Mesenchymal stem cell (in vitro differentiated cells and primary cell): ENCODE data around the gene RADIL.

Experiments used
- DNase-seq: peaks from one replicate; pipeline ENCODE4 v3.0.0-alpha.2; 2013
- H2AFZ ChIP-seq: one replicate; pipeline ENCODE4 v1.6.1; 2013; ENCODE audit warnings: low read depth, mild to moderate bottlenecking, control low read depth, inconsistent platforms, low read length, moderate library complexity
- H2AK5ac ChIP-seq: 2 replicates; pipeline ENCODE4 v1.6.1; 2013; ENCODE audit warnings: low read length, moderate library complexity, mild to moderate bottlenecking, inconsistent platforms; ENCODE audit not compliant: severe bottlenecking
- H2BK120ac ChIP-seq: one replicate; pipeline ENCODE4 v1.6.1; 2013; ENCODE audit warnings: low read depth, mild to moderate bottlenecking, inconsistent platforms, low read length, moderate library complexity
- H2BK12ac ChIP-seq, 2 experiments: one replicate each; pipeline ENCODE4 v1.6.1; 2013; ENCODE audit warnings: inconsistent platforms in 2 of 2, low read length in 2 of 2, mild to moderate bottlenecking in 2 of 2, moderate library complexity in 2 of 2, control low read depth in 1 of 2
- H2BK15ac ChIP-seq: one replicate; pipeline ENCODE4 v1.6.1; 2013; ENCODE audit warnings: mild to moderate bottlenecking, low read depth, inconsistent platforms; ENCODE audit not compliant: poor library complexity, severe bottlenecking
- H2BK5ac ChIP-seq: 2 replicates; pipeline ENCODE4 v1.6.1; 2013; ENCODE audit warnings: low read depth, mild to moderate bottlenecking, low read length, control low read depth, inconsistent platforms; ENCODE audit not compliant: poor library complexity, severe bottlenecking
- H3K14ac ChIP-seq, 2 experiments: one replicate each; pipeline ENCODE4 v1.6.1; 2013; ENCODE audit warnings: inconsistent platforms in 2 of 2, low read length in 2 of 2, control low read depth in 1 of 2, mild to moderate bottlenecking in 1 of 2, moderate library complexity in 1 of 2
- H3K18ac ChIP-seq, 2 experiments: one replicate each; pipeline ENCODE4 v1.6.1; 2013; ENCODE audit warnings: inconsistent platforms in 2 of 2, low read length in 2 of 2, control low read depth in 1 of 2, low read depth in 1 of 2, mild to moderate bottlenecking in 1 of 2
- H3K23ac ChIP-seq, 2 experiments: one replicate each; pipeline ENCODE4 v1.6.1; 2013; ENCODE audit warnings: inconsistent platforms in 2 of 2, low read length in 2 of 2, mild to moderate bottlenecking in 2 of 2, moderate library complexity in 2 of 2, control low read depth in 1 of 2
- H3K27ac ChIP-seq: 2 replicates; pipeline ENCODE4 v1.5.1; 2013; ENCODE audit warnings: mild to moderate bottlenecking, moderate library complexity, low read length, control low read depth, inconsistent platforms; ENCODE audit not compliant: poor library complexity, severe bottlenecking
- H3K27me3 ChIP-seq, 2 experiments: 2 replicates each; pipeline versions ENCODE4 v1.6.1 to v1.7.0; 2013; ENCODE audit warnings: low read length in 2 of 2, mild to moderate bottlenecking in 2 of 2, moderate library complexity in 2 of 2, control low read depth in 1 of 2, inconsistent platforms in 1 of 2; ENCODE audit not compliant: control insufficient read depth in 1 of 2, insufficient read depth in 1 of 2
- H3K36me3 ChIP-seq, 2 experiments: 2 replicates each; pipeline versions ENCODE4 v1.6.1 to v1.7.0; 2013; ENCODE audit warnings: low read length in 2 of 2, control low read depth in 1 of 2, inconsistent platforms in 1 of 2, low read depth in 1 of 2, mild to moderate bottlenecking in 1 of 2; ENCODE audit not compliant: insufficient read depth in 2 of 2, control insufficient read depth in 1 of 2
- H3K4ac ChIP-seq, 2 experiments: one replicate each; pipeline ENCODE4 v1.6.1; 2013; ENCODE audit warnings: inconsistent platforms in 2 of 2, low read length in 2 of 2, mild to moderate bottlenecking in 2 of 2, moderate library complexity in 2 of 2, control low read depth in 1 of 2, low read depth in 1 of 2
- H3K4me1 ChIP-seq: 2 replicates; pipeline ENCODE4 v1.6.1; 2013; ENCODE audit warnings: low read depth, low read length, control low read depth; ENCODE audit not compliant: control insufficient read depth, insufficient read depth
- H3K4me2 ChIP-seq: 2 replicates; pipeline ENCODE4 v1.6.1; 2013; ENCODE audit warnings: low read length, mild to moderate bottlenecking, inconsistent platforms; ENCODE audit not compliant: poor library complexity, severe bottlenecking
- H3K4me3 ChIP-seq, 2 experiments: 2 replicates each; pipeline versions ENCODE4 v1.5.1 to v1.7.0; 2013; ENCODE audit warnings: low read length in 2 of 2, mild to moderate bottlenecking in 2 of 2, control low read depth in 1 of 2, low read depth in 1 of 2; ENCODE audit not compliant: insufficient read depth in 1 of 2
- H3K79me1 ChIP-seq: replicated peaks from 2 replicates; pipeline ENCODE4 v1.6.1; 2013; ENCODE audit warnings: mild to moderate bottlenecking, control low read depth, low read length, inconsistent platforms; ENCODE audit not compliant: poor library complexity, severe bottlenecking
- H3K9ac ChIP-seq: 2 replicates; pipeline ENCODE4 v1.7.0; 2013; ENCODE audit warnings: mild to moderate bottlenecking, low read length, moderate library complexity
- H3K9me3 ChIP-seq: 2 replicates; pipeline ENCODE4 v1.7.0; 2013; ENCODE audit warnings: mild to moderate bottlenecking, low read length; ENCODE audit not compliant: control insufficient read depth
- H4K8ac ChIP-seq: one replicate; pipeline ENCODE4 v1.6.1; 2013; ENCODE audit warnings: inconsistent platforms, mild to moderate bottlenecking, low read length, moderate library complexity
- H4K91ac ChIP-seq: one replicate; pipeline ENCODE4 v1.6.1; 2013; ENCODE audit warnings: mild to moderate bottlenecking, low read length, inconsistent platforms
- WGBS: methylation state at CpG from one replicate; pipeline ENCODE4 v1.1.7; 2013; ENCODE audit warnings: mixed read lengths; 5-methylcytosine and 5-hydroxymethylcytosine counted together

RADIL gene

GRCh38 chr7:4873071-4873944 lies 10.2 kb downstream of the RADIL start:
- Histone ChIP-seq H3K18ac (peak overlapping the region in 1 of 2 experiments; percentile 71), H2BK120ac (no peak overlapping the region), H4K8ac (no peak overlapping the region), H3K4ac (no peak overlapping the region), H3K4me1 (peaks cover 16% of the 10 kb centered on the region), H3K27ac (no peak overlapping the region), H3K79me1 (no peaks in the 10 kb centered on the region), H3K27me3 (no peaks in the 10 kb centered on the region), H3K9me3 (no peaks in the 10 kb centered on the region), H3K4me3 (no peak overlapping the region), H4K91ac (peak overlapping the region; percentile 58), H2AK5ac (no peak overlapping the region), H2AFZ (no peak overlapping the region), H3K9ac (no peak overlapping the region), H2BK12ac (no peak overlapping the region), H2BK15ac (no peak overlapping the region), H2BK5ac (no peak overlapping the region), H3K4me2 (no peak overlapping the region), H3K23ac (no peak overlapping the region), H3K14ac (no peak overlapping the region), H3K36me3 (no peaks in the 10 kb centered on the region)
- 88% methylated on average over 26 of the region's 31 CpGs for WGBS
- no peak for DNase-seq

- peaks cover 16% of the 10 kb centered on the region for H3K4me1 ChIP-seq
- no peak overlapping the region for H4K91ac ChIP-seq
- H2BK15ac ChIP-seq: no peak overlapping the region
- H3K23ac ChIP-seq: no peak overlapping the region
- peak; percentile 18 for DNase-seq
- WGBS: 37% methylated on average over 16 of the region's 19 CpGs
- H2AFZ ChIP-seq: no peak overlapping the region
- no peaks in the 10 kb centered on the region for H3K9me3 ChIP-seq
- no peak overlapping the region for H3K9ac ChIP-seq
- no peak overlapping the region for H3K4ac ChIP-seq
- H3K4me2 ChIP-seq: no peak overlapping the region
- no peak overlapping the region for H2BK5ac ChIP-seq
- no peak overlapping the region for H4K8ac ChIP-seq
- no peaks in the 10 kb centered on the region for H3K36me3 ChIP-seq
- H3K4me3 ChIP-seq: no peak overlapping the region
- H3K18ac ChIP-seq: no peak overlapping the region
- H2BK12ac ChIP-seq: no peak overlapping the region
- no peak overlapping the region for H2BK120ac ChIP-seq
- no peak overlapping the region for H3K14ac ChIP-seq
- H3K27ac ChIP-seq: no peak overlapping the region
- H3K79me1 ChIP-seq: no peaks in the 10 kb centered on the region
- H2AK5ac ChIP-seq: no peak overlapping the region
- no peaks in the 10 kb centered on the region for H3K27me3 ChIP-seq
These were observed 11.4 kb downstream of the RADIL start for GRCh38 chr7:4871930-4872675.

GRCh38 chr7:4871056-4871680 lies 12.3 kb downstream of the RADIL start:
- Histone ChIP-seq H2BK12ac (no peak overlapping the region), H3K4me1 (peaks cover 16% of the 10 kb centered on the region), H3K79me1 (no peaks in the 10 kb centered on the region), H3K4me2 (peak overlapping the region; percentile 47), H2BK120ac (no peak overlapping the region), H2BK5ac (no peak overlapping the region), H3K14ac (no peak overlapping the region), H2AK5ac (no peak overlapping the region), H3K4ac (no peak overlapping the region), H3K9me3 (no peaks in the 10 kb centered on the region), H2BK15ac (no peak overlapping the region), H3K4me3 (no peak overlapping the region), H4K8ac (peak overlapping the region; percentile 19), H3K27ac (no peak overlapping the region), H3K27me3 (no peaks in the 10 kb centered on the region), H4K91ac (no peak overlapping the region), H3K18ac (peak overlapping the region in 1 of 2 experiments; percentile 41), H3K9ac (no peak overlapping the region), H3K23ac (no peak overlapping the region), H3K36me3 (no peaks in the 10 kb centered on the region), H2AFZ (no peak overlapping the region)
- peak; percentile 31 for DNase-seq
- 71% methylated on average over 23 of the region's 23 CpGs for WGBS

- no peak overlapping the region for H3K14ac ChIP-seq
- H3K18ac ChIP-seq: no peak overlapping the region
These were observed 15.0 kb downstream of the RADIL start for GRCh38 chr7:4868493-4868892.

More at GRCh38 chr7:4868493-4868892, 15.0 kb downstream of the RADIL start:
- WGBS: 83% methylated on average over 3 of the region's 5 CpGs
- Histone ChIP-seq H2AK5ac (no peak overlapping the region), H4K8ac (no peak overlapping the region), H2BK5ac (no peak overlapping the region), H3K23ac (no peak overlapping the region), H2BK12ac (no peak overlapping the region), H3K27ac (no peak overlapping the region), H3K4ac (no peak overlapping the region), H3K79me1 (no peaks in the 10 kb centered on the region), H2BK15ac (no peak overlapping the region), H4K91ac (no peak overlapping the region), H3K27me3 (peaks cover 0 to 10% of the 10 kb centered on the region in 2 experiments), H3K4me2 (no peak overlapping the region), H3K4me1 (peaks cover 16% of the 10 kb centered on the region), H3K9ac (no peak overlapping the region), H3K9me3 (peaks cover 10% of the 10 kb centered on the region), H3K36me3 (no peaks in the 10 kb centered on the region), H2BK120ac (no peak overlapping the region), H2AFZ (no peak overlapping the region), H3K4me3 (no peak overlapping the region)
- DNase-seq: no peak
